Measurements from ENCODE around the gene RFX4.

Gene RFX4

GRCh38 chr12:106771425-106771824, 188.6 kb downstream of the RFX4 start:
- H3K4me1 ChIP-seq (ENCODE audit: control extremely low read depth in 1 of 4, control insufficient read depth in 4 of 4, insufficient read depth in 4 of 4, low read length in 3 of 4) = peaks cover 0 to 23% (median 11%) of the 10 kb centered on the region in 4 experiments
- no peaks in the 10 kb centered on the region for H3K9me3 ChIP-seq (ENCODE audit: control extremely low read depth in 1 of 5, control insufficient read depth in 4 of 5, insufficient read depth in 2 of 5, low read depth in 1 of 5, low read length in 4 of 5)
- H3K27me3 ChIP-seq (replicated peaks in 2 of 5; ENCODE audit: control insufficient read depth in 4 of 5, insufficient read depth in 5 of 5, low read length in 4 of 5) = peaks cover 0 to 40% (median 23%) of the 10 kb centered on the region in 5 experiments
- H3K4me3 ChIP-seq (ENCODE audit: control insufficient read depth in 1 of 7, extremely low read depth in 1 of 7, insufficient read depth in 4 of 7, low read depth in 2 of 7, low read length in 6 of 7) = no peak overlapping the region
- ChIA-PET POLR2A (no interaction called here), CTCF (no interaction called here)
- H3K27ac ChIP-seq (ENCODE audit: insufficient read depth in 1 of 2, low read depth in 1 of 2, low read length in 2 of 2, poor library complexity in 1 of 2, severe bottlenecking in 2 of 2) = no peak overlapping the region
- H3K36me3 ChIP-seq (ENCODE audit: control insufficient read depth in 4 of 4, insufficient read depth in 4 of 4, low read length in 3 of 4) = no peaks in the 10 kb centered on the region
- no peak for DNase-seq

- Histone ChIP-seq H3K36me3 (ENCODE audit: control insufficient read depth in 4 of 4, insufficient read depth in 4 of 4, low read length in 3 of 4) (no peaks in the 10 kb centered on the region), H3K4me3 (ENCODE audit: control insufficient read depth in 1 of 7, extremely low read depth in 1 of 7, insufficient read depth in 4 of 7, low read depth in 2 of 7, low read length in 6 of 7) (peak overlapping the region; percentile 59 to 93 (median 85)), H3K9me3 (ENCODE audit: control extremely low read depth in 1 of 5, control insufficient read depth in 4 of 5, insufficient read depth in 2 of 5, low read depth in 1 of 5, low read length in 4 of 5) (no peaks in the 10 kb centered on the region), H3K4me1 (ENCODE audit: control extremely low read depth in 1 of 4, control insufficient read depth in 4 of 4, insufficient read depth in 4 of 4, low read length in 3 of 4) (peaks cover 0 to 23% (median 11%) of the 10 kb centered on the region in 4 experiments), H3K27ac (ENCODE audit: insufficient read depth in 1 of 2, low read depth in 1 of 2, low read length in 2 of 2, poor library complexity in 1 of 2, severe bottlenecking in 2 of 2) (peak overlapping the region; percentile 69 to 91), H3K27me3 (replicated peaks in 2 of 5; ENCODE audit: control insufficient read depth in 4 of 5, insufficient read depth in 5 of 5, low read length in 4 of 5) (peaks cover 0 to 21% (median 9%) of the 10 kb centered on the region in 5 experiments)
- POLR2A ChIA-PET = no interaction called here
- DNase-seq = peak in 2 of 3 donors; percentile 18 to 45
- WGBS (ENCODE audit: insufficient coverage) = 53% methylated on average over 21 of the region's 25 CpGs
- CTCF ChIA-PET = no interaction called here
Observed at GRCh38 chr12:106773286-106774004, 190.6 kb downstream of the RFX4 start.

GRCh38 chr12:106774005-106774807, 191.4 kb downstream of the RFX4 start, which contains the start of gene RIC8B:
RIC8B (plus strand) TSS chr12:106774682; CDS start chr12:106774746, 64 bp downstream.
- H3K4me3 ChIP-seq (ENCODE audit: control insufficient read depth in 1 of 7, extremely low read depth in 1 of 7, insufficient read depth in 4 of 7, low read depth in 2 of 7, low read length in 6 of 7) = peak within 1 kb of the TSS; percentile 59 to 93 (median 85)
- H3K4me1 ChIP-seq (ENCODE audit: control extremely low read depth in 1 of 4, control insufficient read depth in 4 of 4, insufficient read depth in 4 of 4, low read length in 3 of 4) = peaks cover 0 to 23% (median 11%) of the 10 kb centered on the region in 4 experiments
- ChIA-PET POLR2A (interaction anchor here (0.6 kb wide), 1 partner anchor 25 kb away, joined by 3 read pairs; no protein-coding TSS in a partner anchor), CTCF (no interaction called here)
- H3K9me3 ChIP-seq (ENCODE audit: control extremely low read depth in 1 of 5, control insufficient read depth in 4 of 5, insufficient read depth in 2 of 5, low read depth in 1 of 5, low read length in 4 of 5) = no peaks in the 10 kb centered on the region
- 0% methylated on average over 57 of the region's 66 CpGs for WGBS (ENCODE audit: insufficient coverage)
- peak; percentile 77 to 86 (median 85) for DNase-seq
- peaks cover 0 to 13% (median 3%) of the 10 kb centered on the region in 5 experiments for H3K27me3 ChIP-seq (replicated peaks in 2 of 5; ENCODE audit: control insufficient read depth in 4 of 5, insufficient read depth in 5 of 5, low read length in 4 of 5)
- peak within 1 kb of the TSS; percentile 69 to 91 for H3K27ac ChIP-seq (ENCODE audit: insufficient read depth in 1 of 2, low read depth in 1 of 2, low read length in 2 of 2, poor library complexity in 1 of 2, severe bottlenecking in 2 of 2)
- no peaks in the 10 kb centered on the region for H3K36me3 ChIP-seq (ENCODE audit: control insufficient read depth in 4 of 4, insufficient read depth in 4 of 4, low read length in 3 of 4)

GRCh38 chr12:106774808-106775524, 192.2 kb downstream of the RFX4 start:
- H3K4me1 ChIP-seq (ENCODE audit: control extremely low read depth in 1 of 4, control insufficient read depth in 4 of 4, insufficient read depth in 4 of 4, low read length in 3 of 4) = peaks cover 0 to 23% (median 11%) of the 10 kb centered on the region in 4 experiments
- H3K27ac ChIP-seq (ENCODE audit: insufficient read depth in 1 of 2, low read depth in 1 of 2, low read length in 2 of 2, poor library complexity in 1 of 2, severe bottlenecking in 2 of 2) = peak overlapping the region; percentile 69 to 91
- DNase-seq = peak in 2 of 3 donors; percentile 15 to 34
- peak overlapping the region; percentile 59 to 93 (median 85) for H3K4me3 ChIP-seq (ENCODE audit: control insufficient read depth in 1 of 7, extremely low read depth in 1 of 7, insufficient read depth in 4 of 7, low read depth in 2 of 7, low read length in 6 of 7)
- no peaks in the 10 kb centered on the region for H3K9me3 ChIP-seq (ENCODE audit: control extremely low read depth in 1 of 5, control insufficient read depth in 4 of 5, insufficient read depth in 2 of 5, low read depth in 1 of 5, low read length in 4 of 5)
- 5% methylated on average over 21 of the region's 29 CpGs for WGBS (ENCODE audit: insufficient coverage)
- peaks cover 0 to 5% (median 0%) of the 10 kb centered on the region in 5 experiments for H3K27me3 ChIP-seq (replicated peaks in 2 of 5; ENCODE audit: control insufficient read depth in 4 of 5, insufficient read depth in 5 of 5, low read length in 4 of 5)
- H3K36me3 ChIP-seq (ENCODE audit: control insufficient read depth in 4 of 4, insufficient read depth in 4 of 4, low read length in 3 of 4) = no peaks in the 10 kb centered on the region
- ChIA-PET CTCF (no interaction called here), POLR2A (interaction anchor here (0.6 kb wide), 1 partner anchor 24 kb away, joined by 3 read pairs; no protein-coding TSS in a partner anchor)

GRCh38 chr12:106776897-106777296, 194.1 kb downstream of the RFX4 start:
- no CpG with 5 or more reads among the region's 5 CpGs for WGBS (ENCODE audit: insufficient coverage)
- ChIA-PET CTCF (no interaction called here), POLR2A (no interaction called here)
- Histone ChIP-seq H3K36me3 (ENCODE audit: control insufficient read depth in 4 of 4, insufficient read depth in 4 of 4, low read length in 3 of 4) (no peaks in the 10 kb centered on the region), H3K4me3 (ENCODE audit: control insufficient read depth in 1 of 7, extremely low read depth in 1 of 7, insufficient read depth in 4 of 7, low read depth in 2 of 7, low read length in 6 of 7) (no peak overlapping the region), H3K27me3 (replicated peaks in 2 of 5; ENCODE audit: control insufficient read depth in 4 of 5, insufficient read depth in 5 of 5, low read length in 4 of 5) (no peaks in the 10 kb centered on the region), H3K27ac (ENCODE audit: insufficient read depth in 1 of 2, low read depth in 1 of 2, low read length in 2 of 2, poor library complexity in 1 of 2, severe bottlenecking in 2 of 2) (no peak overlapping the region), H3K9me3 (ENCODE audit: control extremely low read depth in 1 of 5, control insufficient read depth in 4 of 5, insufficient read depth in 2 of 5, low read depth in 1 of 5, low read length in 4 of 5) (no peaks in the 10 kb centered on the region), H3K4me1 (ENCODE audit: control extremely low read depth in 1 of 4, control insufficient read depth in 4 of 4, insufficient read depth in 4 of 4, low read length in 3 of 4) (peaks cover 0 to 23% (median 11%) of the 10 kb centered on the region in 4 experiments)
- DNase-seq = no peak

- CTCF ChIA-PET = no interaction called here
- no peaks in the 10 kb centered on the region for H3K9me3 ChIP-seq (ENCODE audit: control extremely low read depth in 1 of 5, control insufficient read depth in 4 of 5, insufficient read depth in 2 of 5, low read depth in 1 of 5, low read length in 4 of 5)
- no peak overlapping the region for H3K27ac ChIP-seq (ENCODE audit: insufficient read depth in 1 of 2, low read depth in 1 of 2, low read length in 2 of 2, poor library complexity in 1 of 2, severe bottlenecking in 2 of 2)
- peaks cover 2 to 9% (median 3%) of the 10 kb centered on the region in 4 experiments for H3K36me3 ChIP-seq (ENCODE audit: control insufficient read depth in 4 of 4, insufficient read depth in 4 of 4, low read length in 3 of 4)
- peaks cover 0 to 8% (median 3%) of the 10 kb centered on the region in 4 experiments for H3K4me1 ChIP-seq (ENCODE audit: control extremely low read depth in 1 of 4, control insufficient read depth in 4 of 4, insufficient read depth in 4 of 4, low read length in 3 of 4)
- DNase-seq = peak in 2 of 3 donors; percentile 3 to 26
- no peaks in the 10 kb centered on the region for H3K27me3 ChIP-seq (replicated peaks in 2 of 5; ENCODE audit: control insufficient read depth in 4 of 5, insufficient read depth in 5 of 5, low read length in 4 of 5)
- POLR2A ChIA-PET = no interaction called here
- 100% methylated on average over 1 of the region's 3 CpGs for WGBS (ENCODE audit: insufficient coverage)
- no peak overlapping the region for H3K4me3 ChIP-seq (ENCODE audit: control insufficient read depth in 1 of 7, extremely low read depth in 1 of 7, insufficient read depth in 4 of 7, low read depth in 2 of 7, low read length in 6 of 7)
Observed at GRCh38 chr12:106780010-106780631, 197.3 kb downstream of the RFX4 start.
